HEK293 (cell line): ENCODE measurements around the gene GATA2.

Experiments
- ATF2 ChIP-seq: fragments of 450-650 bp; formaldehyde crosslinking; IDR thresholded peaks from 2 replicates; pipeline ENCODE4 v1.5.1; 2016; ENCODE audit warnings: missing biosample characterization, missing genetic modification characterization, low read depth
- EGR2 ChIP-seq: fragments of 450-650 bp; formaldehyde crosslinking; IDR thresholded peaks from 2 replicates; pipeline ENCODE4 v1.5.1; 2016; ENCODE audit warnings: low read depth, missing biosample characterization, missing genetic modification characterization
- GLI2 ChIP-seq: fragments of 450-650 bp; formaldehyde crosslinking; IDR thresholded peaks from 2 replicates; pipeline ENCODE4; 2017; ENCODE audit warnings: missing biosample characterization, missing genetic modification characterization, low read depth, borderline replicate concordance
- GLI4 ChIP-seq: fragments of 450-650 bp; formaldehyde crosslinking; IDR thresholded peaks from 2 replicates; pipeline ENCODE4 v1.5.1; 2016; ENCODE audit warnings: missing biosample characterization, missing genetic modification characterization
- GLIS1 ChIP-seq: fragments of 450-650 bp; formaldehyde crosslinking; IDR thresholded peaks from 2 replicates; pipeline ENCODE4 v1.5.1; 2016; ENCODE audit warnings: missing biosample characterization, missing genetic modification characterization
- KLF10 ChIP-seq: fragments of 450-650 bp; IDR thresholded peaks from 2 replicates; pipeline ENCODE4 v1.5.1; 2018; ENCODE audit warnings: missing biosample characterization, mild to moderate bottlenecking, missing genetic modification characterization
- KLF8 ChIP-seq: fragments of 450-650 bp; formaldehyde crosslinking; IDR thresholded peaks from 2 replicates; pipeline ENCODE4 v1.5.1; 2016; ENCODE audit warnings: missing biosample characterization, missing genetic modification characterization
- MEIS1 ChIP-seq: sonication (generic); formaldehyde crosslinking; IDR thresholded peaks from 2 replicates; pipeline ENCODE4 v1.8.1; 2022; ENCODE audit warnings: missing genetic modification reagents, mild to moderate bottlenecking, borderline replicate concordance
- PATZ1 ChIP-seq: fragments of 450-650 bp; formaldehyde crosslinking; IDR thresholded peaks from 2 replicates; pipeline ENCODE4 v1.5.1; 2016; ENCODE audit warnings: missing biosample characterization, missing genetic modification characterization
- RBAK ChIP-seq: fragments of 450-650 bp; formaldehyde crosslinking; IDR thresholded peaks from 2 replicates; pipeline ENCODE4 v1.5.1; 2016; ENCODE audit warnings: missing biosample characterization, missing genetic modification characterization
- YY2 ChIP-seq: fragments of 450-650 bp; formaldehyde crosslinking; IDR thresholded peaks from 2 replicates; pipeline ENCODE4 v1.5.1; 2016; ENCODE audit warnings: missing biosample characterization, missing genetic modification characterization
- ZNF23 ChIP-seq: fragments of 450-650 bp; formaldehyde crosslinking; IDR thresholded peaks from 2 replicates; pipeline ENCODE4 v1.5.1; 2016; ENCODE audit warnings: missing biosample characterization, missing genetic modification characterization, borderline replicate concordance
- ZNF423 ChIP-seq: fragments of 450-650 bp; formaldehyde crosslinking; IDR thresholded peaks from 2 replicates; pipeline ENCODE4 v1.5.1; 2016; ENCODE audit warnings: missing biosample characterization, missing genetic modification characterization
- ZNF426 ChIP-seq: fragments of 450-650 bp; formaldehyde crosslinking; IDR thresholded peaks from 2 replicates; pipeline ENCODE4 v1.5.1; 2017; ENCODE audit warnings: missing biosample characterization, missing genetic modification characterization, mild to moderate bottlenecking, inconsistent platforms, moderate library complexity
- ZNF433 ChIP-seq: fragments of 450-650 bp; formaldehyde crosslinking; IDR thresholded peaks from 2 replicates; pipeline ENCODE4 v1.5.1; 2016; ENCODE audit warnings: missing biosample characterization, missing genetic modification characterization, low read depth
- ZNF501 ChIP-seq: fragments of 450-650 bp; formaldehyde crosslinking; IDR thresholded peaks from 2 replicates; pipeline ENCODE4 v1.5.1; 2016; ENCODE audit warnings: missing biosample characterization, missing genetic modification characterization
- ZNF521 ChIP-seq: fragments of 450-650 bp; formaldehyde crosslinking; IDR thresholded peaks from 2 replicates; pipeline ENCODE4 v1.5.1; 2017; ENCODE audit warnings: missing biosample characterization, mild to moderate bottlenecking, missing genetic modification characterization
- ZNF571 ChIP-seq: fragments of 450-650 bp; formaldehyde crosslinking; IDR thresholded peaks from 2 replicates; pipeline ENCODE4 v1.5.0; 2017; ENCODE audit warnings: missing biosample characterization, missing genetic modification characterization
- ZNF629 ChIP-seq: fragments of 450-650 bp; formaldehyde crosslinking; IDR thresholded peaks from 2 replicates; pipeline ENCODE4 v1.5.1; 2017; ENCODE audit warnings: missing biosample characterization, missing genetic modification characterization
- ZNF704 ChIP-seq: fragments of 450-650 bp; formaldehyde crosslinking; IDR thresholded peaks from 2 replicates; pipeline ENCODE4 v1.5.1; 2016; ENCODE audit warnings: missing biosample characterization, missing genetic modification characterization
- ZNF747 ChIP-seq: fragments of 450-650 bp; formaldehyde crosslinking; IDR thresholded peaks from 2 replicates; pipeline ENCODE4 v1.5.1; 2016; ENCODE audit warnings: missing biosample characterization, missing genetic modification characterization
- ZXDB ChIP-seq: fragments of 450-650 bp; formaldehyde crosslinking; IDR thresholded peaks from 2 replicates; pipeline ENCODE4 v1.5.1; 2016; ENCODE audit warnings: missing biosample characterization, missing genetic modification characterization
- TF ChIP-seq, protein P1 (sequence below): fragments of 450-650 bp; formaldehyde crosslinking; conservative IDR thresholded peaks from 2 replicates; pipeline ENCODE4 v1.5.1; 2016; ENCODE audit warnings: low read depth, missing biosample characterization, missing genetic modification characterization
- TF ChIP-seq, protein P2 (sequence below): fragments of 450-650 bp; formaldehyde crosslinking; IDR thresholded peaks from 2 replicates; pipeline ENCODE4 v1.5.0; 2017; ENCODE audit warnings: missing biosample characterization, missing genetic modification characterization, borderline replicate concordance
- TF ChIP-seq, protein P3 (sequence below): fragments of 450-650 bp; formaldehyde crosslinking; IDR thresholded peaks from 2 replicates; pipeline ENCODE4 v1.5.1; 2016; ENCODE audit warnings: missing biosample characterization, missing genetic modification characterization
- TF ChIP-seq, protein P4 (sequence below): fragments of 450-650 bp; formaldehyde crosslinking; optimal IDR thresholded peaks from 2 replicates; pipeline ENCODE3; 2016; ENCODE audit warnings: missing biosample characterization, mild to moderate bottlenecking, missing genetic modification characterization

The GATA2 gene

DNA sequence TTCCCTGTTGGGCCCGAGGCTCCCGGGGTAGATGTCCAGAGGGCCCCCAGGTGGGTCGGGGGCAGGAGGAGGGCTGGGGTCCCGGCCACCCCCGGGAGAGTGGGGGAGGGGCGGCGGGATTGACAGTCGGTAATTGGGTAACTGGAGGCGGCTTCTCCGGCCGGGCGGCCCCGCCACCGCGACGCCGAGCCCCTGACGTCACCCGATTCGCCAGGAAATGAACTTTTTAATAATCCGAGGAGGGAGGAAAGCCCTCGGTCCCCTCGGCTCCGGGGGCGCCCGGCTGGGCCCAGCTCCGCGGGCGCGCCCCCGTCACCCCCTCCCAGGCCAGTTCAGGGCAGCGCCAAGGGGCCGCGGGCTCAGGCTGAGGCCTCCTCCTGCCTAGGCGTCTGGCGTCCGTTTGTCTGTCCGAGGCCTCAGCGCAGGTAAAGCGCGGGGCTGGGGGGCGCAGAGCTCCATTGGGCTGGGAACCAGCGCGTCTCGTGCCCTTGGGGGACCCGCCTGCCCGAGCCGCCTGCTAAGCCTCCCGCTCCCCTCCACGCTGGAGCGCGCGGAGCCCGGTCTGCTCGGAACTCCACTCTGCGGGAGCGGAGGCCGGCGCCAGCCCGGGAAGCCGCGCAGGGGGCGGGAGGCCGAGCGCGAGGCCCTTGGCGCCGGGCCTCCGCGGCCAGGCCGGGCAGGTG, 3.9 kb downstream of the GATA2 start (continued):
- TF ChIP-seq PATZ1 (tag by site-specific recombination) (peak; percentile 95), ZNF433 (tag by site-specific recombination) (no peak), KLF8 (tag by site-specific recombination) (0 out of 2 replicates have a peak, but pooled peaks have one; percentile 25), ZNF571 (tag by site-specific recombination) (no peak), KLF10 (tag by site-specific recombination) (peak; percentile 17), ZNF629 (tag by site-specific recombination) (peak; percentile 88), GLIS1 (tag by site-specific recombination) (peak; percentile 86), MEIS1 (no peak; the same call in 1 of the 2 replicates), ZNF704 (no peak), ATF2 (tag by site-specific recombination) (peak; percentile 94), GLI4 (tag by site-specific recombination) (no peak), ZNF501 (peak; percentile 22; the same call in 1 of the 2 replicates), ZNF23 (tag by site-specific recombination) (no peak), RBAK (tag by site-specific recombination) (no peak), ZNF423 (tag by site-specific recombination) (peak; percentile 5; the same call in 1 of the 2 replicates), ZNF426 (tag by site-specific recombination) (no peak), GLI2 (tag by site-specific recombination) (no peak), ZXDB (tag by site-specific recombination) (peak; percentile 62), ZNF521 (no peak), EGR2 (tag by site-specific recombination) (peak; percentile 47), ZNF747 (no peak), YY2 (tag by site-specific recombination) (no peak)
- TF ChIP-seq, protein P1, sequence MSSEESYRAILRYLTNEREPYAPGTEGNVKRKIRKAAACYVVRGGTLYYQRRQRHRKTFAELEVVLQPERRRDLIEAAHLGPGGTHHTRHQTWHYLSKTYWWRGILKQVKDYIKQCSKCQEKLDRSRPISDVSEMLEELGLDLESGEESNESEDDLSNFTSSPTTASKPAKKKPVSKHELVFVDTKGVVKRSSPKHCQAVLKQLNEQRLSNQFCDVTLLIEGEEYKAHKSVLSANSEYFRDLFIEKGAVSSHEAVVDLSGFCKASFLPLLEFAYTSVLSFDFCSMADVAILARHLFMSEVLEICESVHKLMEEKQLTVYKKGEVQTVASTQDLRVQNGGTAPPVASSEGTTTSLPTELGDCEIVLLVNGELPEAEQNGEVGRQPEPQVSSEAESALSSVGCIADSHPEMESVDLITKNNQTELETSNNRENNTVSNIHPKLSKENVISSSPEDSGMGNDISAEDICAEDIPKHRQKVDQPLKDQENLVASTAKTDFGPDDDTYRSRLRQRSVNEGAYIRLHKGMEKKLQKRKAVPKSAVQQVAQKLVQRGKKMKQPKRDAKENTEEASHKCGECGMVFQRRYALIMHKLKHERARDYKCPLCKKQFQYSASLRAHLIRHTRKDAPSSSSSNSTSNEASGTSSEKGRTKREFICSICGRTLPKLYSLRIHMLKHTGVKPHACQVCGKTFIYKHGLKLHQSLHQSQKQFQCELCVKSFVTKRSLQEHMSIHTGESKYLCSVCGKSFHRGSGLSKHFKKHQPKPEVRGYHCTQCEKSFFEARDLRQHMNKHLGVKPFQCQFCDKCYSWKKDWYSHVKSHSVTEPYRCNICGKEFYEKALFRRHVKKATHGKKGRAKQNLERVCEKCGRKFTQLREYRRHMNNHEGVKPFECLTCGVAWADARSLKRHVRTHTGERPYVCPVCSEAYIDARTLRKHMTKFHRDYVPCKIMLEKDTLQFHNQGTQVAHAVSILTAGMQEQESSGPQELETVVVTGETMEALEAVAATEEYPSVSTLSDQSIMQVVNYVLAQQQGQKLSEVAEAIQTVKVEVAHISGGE (tag by site-specific recombination) = no peak
- TF ChIP-seq, protein P2, sequence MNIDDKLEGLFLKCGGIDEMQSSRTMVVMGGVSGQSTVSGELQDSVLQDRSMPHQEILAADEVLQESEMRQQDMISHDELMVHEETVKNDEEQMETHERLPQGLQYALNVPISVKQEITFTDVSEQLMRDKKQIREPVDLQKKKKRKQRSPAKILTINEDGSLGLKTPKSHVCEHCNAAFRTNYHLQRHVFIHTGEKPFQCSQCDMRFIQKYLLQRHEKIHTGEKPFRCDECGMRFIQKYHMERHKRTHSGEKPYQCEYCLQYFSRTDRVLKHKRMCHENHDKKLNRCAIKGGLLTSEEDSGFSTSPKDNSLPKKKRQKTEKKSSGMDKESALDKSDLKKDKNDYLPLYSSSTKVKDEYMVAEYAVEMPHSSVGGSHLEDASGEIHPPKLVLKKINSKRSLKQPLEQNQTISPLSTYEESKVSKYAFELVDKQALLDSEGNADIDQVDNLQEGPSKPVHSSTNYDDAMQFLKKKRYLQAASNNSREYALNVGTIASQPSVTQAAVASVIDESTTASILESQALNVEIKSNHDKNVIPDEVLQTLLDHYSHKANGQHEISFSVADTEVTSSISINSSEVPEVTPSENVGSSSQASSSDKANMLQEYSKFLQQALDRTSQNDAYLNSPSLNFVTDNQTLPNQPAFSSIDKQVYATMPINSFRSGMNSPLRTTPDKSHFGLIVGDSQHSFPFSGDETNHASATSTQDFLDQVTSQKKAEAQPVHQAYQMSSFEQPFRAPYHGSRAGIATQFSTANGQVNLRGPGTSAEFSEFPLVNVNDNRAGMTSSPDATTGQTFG (tag by site-specific recombination) = no peak
- TF ChIP-seq, protein P3, sequence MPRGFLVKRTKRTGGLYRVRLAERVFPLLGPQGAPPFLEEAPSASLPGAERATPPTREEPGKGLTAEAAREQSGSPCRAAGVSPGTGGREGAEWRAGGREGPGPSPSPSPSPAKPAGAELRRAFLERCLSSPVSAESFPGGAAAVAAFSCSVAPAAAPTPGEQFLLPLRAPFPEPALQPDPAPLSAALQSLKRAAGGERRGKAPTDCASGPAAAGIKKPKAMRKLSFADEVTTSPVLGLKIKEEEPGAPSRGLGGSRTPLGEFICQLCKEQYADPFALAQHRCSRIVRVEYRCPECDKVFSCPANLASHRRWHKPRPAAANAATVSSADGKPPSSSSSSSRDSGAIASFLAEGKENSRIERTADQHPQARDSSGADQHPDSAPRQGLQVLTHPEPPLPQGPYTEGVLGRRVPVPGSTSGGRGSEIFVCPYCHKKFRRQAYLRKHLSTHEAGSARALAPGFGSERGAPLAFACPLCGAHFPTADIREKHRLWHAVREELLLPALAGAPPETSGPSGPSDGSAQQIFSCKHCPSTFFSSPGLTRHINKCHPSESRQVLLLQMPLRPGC (tag by site-specific recombination) = peak; percentile 53; the same call in 1 of the 2 replicates
- TF ChIP-seq, protein P4, sequence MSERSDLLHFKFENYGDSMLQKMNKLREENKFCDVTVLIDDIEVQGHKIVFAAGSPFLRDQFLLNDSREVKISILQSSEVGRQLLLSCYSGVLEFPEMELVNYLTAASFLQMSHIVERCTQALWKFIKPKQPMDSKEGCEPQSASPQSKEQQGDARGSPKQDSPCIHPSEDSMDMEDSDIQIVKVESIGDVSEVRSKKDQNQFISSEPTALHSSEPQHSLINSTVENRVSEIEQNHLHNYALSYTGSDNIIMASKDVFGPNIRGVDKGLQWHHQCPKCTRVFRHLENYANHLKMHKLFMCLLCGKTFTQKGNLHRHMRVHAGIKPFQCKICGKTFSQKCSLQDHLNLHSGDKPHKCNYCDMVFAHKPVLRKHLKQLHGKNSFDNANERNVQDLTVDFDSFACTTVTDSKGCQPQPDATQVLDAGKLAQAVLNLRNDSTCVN (tag by site-specific recombination) = peak; percentile 92
